KG1 (cell line): ENCODE measurements around the gene MRPS2.
"Not testable (repeated sequence)": the region's sequence is repeated elsewhere in the genome, so short reads cannot be mapped to it uniquely, and the experiment has no call there.

Source experiments
- DNase-seq: peaks from one replicate; lab custom pipeline; 2025; lab: John Stamatoyannopoulos, UW

The MRPS2 gene

DNA sequence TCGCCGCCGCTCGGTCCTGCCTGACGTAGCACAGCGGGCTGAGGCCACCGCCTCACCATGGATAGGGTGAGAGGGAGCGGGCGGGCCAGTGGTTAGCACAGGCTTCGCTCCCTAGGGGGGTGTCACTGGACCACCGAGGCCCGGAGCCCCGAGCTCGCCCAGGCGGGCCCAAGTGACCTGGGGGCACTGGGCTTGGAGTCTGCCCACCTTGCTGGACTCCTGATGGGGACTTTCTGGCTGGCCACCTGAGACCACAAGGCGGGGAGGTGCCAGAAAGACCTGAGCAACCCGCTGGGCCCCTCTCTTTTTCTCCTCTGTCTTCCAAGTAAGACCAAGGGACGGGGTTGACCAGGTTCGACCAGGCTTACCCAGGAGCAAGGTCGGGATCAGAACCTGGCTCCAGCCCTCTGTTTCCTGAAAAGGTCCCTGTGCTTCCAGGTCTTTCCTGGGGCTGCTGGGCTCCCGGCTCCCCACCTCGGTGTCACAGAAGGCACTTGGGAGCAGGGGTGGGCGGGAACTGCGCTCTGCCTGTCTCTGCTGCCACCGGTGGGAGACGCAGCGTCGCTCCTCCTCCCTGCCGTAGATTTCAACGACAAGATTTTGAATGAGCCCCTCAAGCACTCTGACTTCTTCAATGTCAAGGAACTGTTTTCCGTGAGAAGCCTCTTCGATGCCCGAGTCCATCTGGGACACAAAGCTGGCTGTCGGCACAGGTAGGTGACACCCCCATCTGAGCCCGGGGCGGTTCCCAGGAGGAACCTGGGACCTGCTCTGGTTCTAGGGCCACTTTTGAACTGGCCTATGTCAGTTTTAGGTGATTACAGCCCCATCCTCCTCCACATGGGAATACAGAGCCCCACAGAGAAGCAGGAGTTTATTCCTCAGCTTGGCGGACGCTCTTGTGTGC is 1.0 kb downstream of the MRPS2 start:
- no peak for DNase-seq

DNA sequence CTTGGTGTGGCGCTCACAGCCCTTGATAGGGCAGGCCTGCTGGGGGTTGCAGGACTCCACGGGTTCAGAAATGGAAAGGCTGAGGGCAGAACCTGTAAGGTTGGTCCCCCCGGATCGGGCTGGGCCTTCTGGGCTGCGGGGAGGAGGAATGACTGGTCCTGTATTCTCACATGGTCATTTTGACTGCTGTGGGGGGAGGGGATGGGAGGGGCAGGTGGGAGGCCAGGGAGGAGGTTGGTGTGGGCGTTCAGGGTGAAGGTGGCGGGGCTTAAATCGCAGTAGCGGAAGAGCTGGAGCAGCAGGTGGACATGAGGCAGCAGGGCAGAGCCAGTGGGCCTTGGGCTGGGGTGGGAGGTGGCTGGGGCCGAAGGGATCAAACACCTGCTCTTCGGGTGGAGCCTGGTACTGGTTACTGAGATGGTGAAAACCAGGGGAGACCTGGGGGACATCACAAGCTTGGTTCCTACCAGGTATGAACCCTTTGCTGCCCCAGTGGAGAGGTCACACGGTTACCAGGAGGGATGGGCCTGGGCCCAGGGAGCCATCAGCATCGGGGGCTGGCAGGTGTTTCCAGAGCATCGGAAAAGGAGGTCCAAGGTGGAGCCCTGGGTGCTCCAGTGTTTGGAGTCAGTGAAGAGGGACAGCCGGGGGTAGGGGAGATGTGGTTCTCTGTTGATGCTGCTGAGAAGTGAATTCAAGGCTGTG is 1.8 kb downstream of the MRPS2 start:
- DNase-seq: no peak

DNA sequence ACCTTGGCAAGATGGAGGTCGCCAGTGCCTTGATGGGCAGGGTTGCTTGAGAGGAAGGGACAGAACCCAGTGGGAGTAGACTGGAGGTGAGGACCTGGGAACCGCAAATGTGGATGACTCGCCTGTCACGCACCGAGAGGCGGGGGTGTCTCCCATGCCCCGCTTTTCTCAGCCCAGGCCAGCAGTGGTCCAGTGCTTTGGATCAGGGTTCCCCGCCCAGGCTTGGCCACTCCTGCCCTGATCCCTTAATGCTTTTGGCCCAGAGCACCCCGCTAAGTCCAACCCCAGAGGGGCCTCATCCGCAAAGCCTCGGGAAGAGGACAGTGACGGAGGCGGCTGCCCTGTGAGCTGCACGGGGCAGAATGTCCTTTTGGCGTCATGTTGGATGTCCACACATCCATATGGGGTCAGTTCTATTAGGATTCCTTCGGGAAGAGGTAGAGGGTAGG is 2.4 kb downstream of the MRPS2 start:
- DNase-seq: no peak

DNA sequence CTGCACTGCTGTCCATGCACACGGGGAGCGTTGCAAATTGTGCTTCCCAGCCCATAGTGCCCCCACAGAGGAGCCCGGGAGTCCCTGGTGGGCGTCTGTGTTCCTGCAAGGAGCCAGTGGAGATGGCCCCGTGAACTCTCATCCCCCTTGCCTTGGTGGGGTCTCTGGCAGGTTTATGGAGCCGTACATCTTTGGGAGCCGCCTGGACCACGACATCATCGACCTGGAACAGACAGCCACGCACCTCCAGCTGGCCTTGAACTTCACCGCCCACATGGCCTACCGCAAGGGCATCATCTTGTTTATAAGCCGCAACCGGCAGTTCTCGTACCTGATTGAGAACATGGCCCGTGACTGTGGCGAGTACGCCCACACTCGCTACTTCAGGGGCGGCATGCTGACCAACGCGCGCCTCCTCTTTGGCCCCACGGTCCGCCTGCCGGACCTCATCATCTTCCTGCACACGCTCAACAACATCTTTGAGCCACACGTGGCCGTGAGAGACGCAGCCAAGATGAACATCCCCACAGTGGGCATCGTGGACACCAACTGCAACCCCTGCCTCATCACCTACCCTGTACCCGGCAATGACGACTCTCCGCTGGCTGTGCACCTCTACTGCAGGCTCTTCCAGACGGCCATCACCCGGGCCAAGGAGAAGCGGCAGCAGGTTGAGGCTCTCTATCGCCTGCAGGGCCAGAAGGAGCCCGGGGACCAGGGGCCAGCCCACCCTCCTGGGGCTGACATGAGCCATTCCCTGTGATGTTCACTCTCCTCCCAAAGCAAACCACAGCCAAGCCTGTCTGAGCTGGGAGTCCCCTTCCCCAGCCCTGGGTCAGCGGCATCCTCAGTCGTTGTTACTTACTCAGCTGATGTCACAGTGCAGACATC is 3.1 kb downstream of the MRPS2 start:
- DNase-seq: no peak

DNA sequence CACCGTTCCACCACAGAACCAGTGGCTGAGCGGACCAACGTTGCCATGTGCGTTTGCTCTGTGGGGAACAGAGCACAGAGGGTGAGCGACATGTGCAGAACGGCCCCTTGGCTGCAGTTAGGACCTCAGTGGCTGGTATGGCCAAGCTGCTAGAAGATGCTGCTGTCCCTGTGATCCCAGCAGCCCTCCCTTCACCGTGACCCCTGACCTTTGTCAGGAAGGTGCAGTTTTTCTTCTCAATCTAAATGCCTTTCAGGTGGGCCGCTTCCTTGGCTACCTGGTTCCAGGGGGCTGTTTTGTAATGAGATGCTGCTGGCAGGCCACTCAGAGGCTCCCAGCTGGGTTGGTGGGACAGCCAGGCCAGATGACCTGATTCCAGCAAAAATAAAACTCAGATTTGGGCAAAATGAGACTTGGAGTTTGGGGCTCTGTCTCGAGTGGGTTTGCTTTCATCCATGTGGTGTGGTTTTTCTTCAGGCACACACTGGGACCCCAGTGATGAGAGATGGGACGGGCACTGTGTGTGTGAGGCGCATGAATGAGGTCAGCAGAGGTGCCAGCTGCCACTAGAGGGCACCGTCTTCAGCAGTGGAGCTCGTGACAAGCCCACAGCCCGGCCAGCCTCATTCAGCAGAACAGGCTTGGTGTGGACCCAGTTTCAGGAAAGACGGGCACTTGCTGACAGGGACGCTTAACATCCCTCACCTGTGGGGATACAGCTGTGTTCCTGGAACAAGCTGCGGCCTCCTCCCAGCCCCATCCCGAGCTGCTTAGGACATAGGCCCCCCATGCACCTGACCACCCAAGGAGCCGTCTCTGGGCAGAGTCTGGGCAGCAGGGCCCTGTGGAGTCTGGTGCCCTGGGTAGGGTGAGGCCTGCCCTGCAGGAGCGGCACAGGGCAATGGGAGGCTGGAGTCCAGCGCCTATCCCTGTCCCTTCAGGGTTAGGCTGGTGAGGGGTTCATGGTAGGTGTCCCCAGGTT is 4.1 kb downstream of the MRPS2 start:
- DNase-seq: no peak

DNA sequence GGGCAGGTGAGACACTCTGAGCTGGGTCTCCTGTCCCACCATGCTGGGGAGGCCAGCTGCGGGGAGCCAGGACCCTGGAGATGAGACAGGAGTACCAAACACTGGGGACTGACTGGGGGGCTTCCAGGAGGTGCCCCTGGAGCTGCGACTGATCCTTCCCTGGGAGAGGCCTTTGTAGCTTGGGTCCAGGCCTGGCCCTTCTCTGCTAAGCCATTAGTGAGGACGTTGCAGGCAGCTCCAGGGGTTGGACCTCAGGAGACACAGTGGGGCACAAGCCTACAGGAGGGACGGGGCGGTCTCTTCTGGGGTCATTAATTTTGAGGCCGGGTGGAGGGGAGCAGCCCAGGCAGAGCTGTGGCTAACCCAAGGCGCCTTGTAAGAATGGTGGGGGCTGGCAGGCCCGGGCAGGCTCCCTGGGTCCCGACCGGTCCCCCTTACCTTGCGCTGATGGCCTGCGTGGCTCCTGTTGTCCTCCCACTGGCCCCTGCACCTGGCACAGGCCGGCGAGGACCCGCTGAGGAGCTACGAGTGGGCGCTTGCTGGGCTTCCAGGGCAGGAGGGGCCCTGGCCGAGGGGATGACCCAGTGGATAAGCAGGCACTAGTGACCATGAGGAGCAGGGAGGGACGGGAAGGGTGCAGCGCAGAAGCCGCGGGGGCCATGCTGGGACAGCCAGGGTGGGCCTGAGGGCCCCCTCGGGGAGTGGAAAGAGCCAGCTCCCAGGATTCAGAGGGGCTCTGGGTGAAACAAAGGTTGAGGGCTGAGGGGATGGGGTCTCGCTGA is 5.1 kb downstream of the MRPS2 start:
- DNase-seq: no peak

DNA sequence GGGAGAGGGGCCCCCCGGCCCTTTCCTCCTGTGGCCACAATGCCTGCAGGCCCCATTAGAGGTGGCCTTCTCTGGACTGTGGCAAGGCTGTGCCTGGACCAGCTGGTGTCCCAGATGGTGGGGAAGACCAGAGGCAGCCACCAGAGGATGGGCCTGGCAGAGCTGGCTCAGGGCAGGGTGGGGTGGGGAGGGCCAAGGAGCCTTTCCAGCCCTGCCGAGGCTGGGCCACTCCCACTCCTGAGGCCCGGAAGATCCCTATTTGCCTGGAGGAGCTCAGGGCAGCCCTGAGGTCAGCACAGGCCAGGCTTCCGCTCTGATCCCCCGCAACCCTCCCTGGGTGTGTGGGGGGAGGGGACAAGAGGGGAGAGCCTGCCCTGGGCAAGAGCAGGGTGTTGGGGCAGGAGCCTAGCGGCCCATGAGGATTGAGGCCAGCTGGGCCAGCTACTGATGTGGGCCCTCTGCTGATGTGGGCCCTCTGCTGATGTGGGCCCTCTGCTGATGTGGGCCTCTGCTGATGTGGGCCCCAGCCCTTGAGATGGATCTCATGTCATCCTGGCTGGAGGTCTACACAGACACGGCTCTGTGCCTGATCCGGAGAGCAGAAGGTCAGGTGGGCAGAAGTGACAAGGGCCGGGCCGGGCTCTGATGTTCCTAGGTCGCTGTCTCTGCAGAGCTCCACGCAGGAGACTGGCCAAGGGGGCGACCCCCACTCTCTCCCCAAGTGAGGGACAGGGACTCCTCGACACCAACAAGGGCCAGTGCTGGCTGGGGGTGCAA is 6.0 kb downstream of the MRPS2 start:
- DNase-seq: no peak

DNA sequence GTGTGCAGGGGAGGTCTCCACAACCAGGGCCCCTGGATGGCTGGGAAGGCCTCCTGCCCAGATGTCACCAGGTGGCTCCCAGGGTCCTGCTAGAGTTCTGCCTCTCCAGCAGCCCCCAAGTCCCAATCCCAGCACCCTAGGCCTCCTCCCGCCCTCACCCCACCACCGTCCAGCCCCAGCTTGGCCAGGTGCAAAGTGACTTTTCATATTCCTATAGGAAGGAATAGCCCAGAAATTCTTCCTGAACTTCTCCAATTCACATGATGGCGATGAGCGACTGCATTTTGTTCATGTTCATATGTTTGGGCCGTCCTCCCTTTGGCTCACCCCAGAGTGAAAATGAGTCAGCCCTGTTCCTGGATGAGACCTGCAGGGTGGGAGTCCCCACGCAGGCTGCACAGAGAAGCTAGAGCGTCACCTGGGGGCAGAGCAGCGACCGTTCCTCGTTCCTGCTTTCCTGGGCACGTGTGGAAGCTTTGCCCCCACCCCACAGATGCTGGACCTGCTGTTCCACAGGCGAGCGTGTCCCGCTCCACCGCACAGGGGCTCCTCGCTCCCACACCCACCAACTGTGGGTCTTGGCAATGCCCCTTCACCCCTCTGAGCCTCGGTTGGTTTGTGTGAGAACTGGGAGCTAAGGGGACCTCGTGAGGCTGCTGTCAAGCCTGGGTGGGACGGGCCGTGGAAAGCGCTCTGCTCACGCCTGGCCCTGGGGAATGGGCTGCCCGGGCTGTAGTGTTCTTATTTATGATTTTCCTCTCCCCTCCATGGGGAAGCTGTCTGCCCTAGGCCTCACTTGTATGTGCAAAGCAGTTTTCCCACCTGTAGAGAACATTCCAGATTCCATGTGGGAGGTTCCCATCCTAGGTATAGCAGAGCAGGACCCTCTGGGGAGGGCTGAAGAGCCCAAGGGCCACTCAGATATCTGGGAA is 6.9 kb downstream of the MRPS2 start:
- DNase-seq: no peak

DNA sequence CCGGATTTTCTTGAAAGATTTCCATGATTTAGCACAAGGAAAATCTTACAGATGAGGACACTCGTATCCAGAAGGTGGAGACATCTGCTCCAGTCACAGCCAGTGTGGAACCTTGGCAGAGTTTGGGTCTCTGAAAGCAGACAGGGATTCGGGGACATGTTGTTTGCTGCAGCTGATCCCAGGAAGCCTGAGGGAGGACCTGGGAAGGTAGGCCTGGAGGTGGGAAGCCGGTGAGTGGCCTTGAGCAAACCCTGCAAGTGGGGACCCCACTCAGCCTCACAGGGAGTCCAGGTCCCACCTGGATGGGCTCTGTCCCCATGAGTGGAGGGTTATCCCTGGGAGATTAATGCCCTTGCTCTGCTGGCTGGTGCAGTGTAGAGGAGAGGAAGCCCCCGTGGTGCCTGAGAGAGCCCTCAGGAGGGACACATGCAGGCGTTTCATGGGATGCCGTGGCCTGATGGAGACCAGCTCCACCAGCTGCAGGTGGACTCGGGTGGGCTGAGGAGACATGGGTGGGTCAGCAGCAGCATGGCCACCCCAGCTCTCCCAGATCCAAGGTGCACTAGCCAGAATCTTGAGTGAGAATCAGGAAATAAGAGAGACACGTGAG is 7.8 kb downstream of the MRPS2 start:
- no peak for DNase-seq

DNA sequence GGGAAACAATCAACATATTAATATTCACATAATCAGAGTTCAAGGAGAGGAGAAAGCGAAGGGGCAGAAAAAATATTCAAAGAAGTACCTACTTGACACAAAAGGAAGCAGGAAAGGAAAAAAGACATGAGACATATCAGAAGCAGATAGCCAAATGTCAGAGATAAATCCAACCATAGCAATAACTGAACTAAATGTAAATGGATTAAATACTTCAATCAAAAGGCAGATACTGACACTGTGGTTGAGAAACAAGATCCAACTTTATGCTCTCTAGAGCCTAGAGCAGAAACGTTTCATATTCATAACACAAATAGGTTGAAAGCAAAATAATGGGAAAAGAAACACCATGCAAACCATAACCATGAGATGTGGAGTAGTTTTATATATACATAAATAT is 9.0 kb downstream of the MRPS2 start:
- no peak for DNase-seq

DNA sequence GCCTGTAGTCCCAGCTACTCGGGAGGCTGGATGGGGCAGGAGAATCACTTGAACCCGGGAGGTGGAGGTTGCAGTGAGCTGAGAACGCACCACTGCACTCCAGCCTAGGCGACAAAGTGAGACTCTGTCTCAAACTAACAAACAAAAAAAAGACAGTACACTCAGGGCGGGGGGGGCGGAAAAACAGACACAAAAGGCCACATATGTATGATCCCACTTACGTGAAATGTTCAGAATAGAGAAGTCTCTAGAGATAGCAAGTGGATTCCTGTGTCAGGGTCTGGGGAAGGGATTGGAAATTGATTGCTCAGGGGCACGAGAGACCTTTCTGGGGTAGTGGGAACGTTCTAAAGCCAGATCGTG is 11.7 kb downstream of the MRPS2 start:
- no peak for DNase-seq

DNA sequence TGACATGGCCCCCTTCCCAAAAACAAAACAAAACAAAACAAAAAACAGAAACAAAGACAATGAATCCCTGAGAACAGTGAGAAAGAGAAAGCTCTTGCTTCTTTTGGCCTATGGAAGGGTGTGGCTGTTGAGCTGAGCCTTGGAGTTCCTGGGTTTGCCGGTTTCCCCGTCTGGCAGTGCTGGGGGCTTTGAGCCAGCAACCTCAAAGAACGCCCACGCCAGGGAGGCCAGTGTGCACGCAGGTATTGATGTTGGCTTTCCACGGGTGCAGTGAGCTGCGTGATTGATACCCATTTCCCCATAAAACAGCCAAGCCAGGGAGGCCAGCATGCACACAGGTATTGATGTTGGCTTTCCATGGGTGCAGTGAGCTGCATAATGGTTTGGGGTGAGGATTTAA is 12.4 kb downstream of the MRPS2 start:
- no peak for DNase-seq

DNA sequence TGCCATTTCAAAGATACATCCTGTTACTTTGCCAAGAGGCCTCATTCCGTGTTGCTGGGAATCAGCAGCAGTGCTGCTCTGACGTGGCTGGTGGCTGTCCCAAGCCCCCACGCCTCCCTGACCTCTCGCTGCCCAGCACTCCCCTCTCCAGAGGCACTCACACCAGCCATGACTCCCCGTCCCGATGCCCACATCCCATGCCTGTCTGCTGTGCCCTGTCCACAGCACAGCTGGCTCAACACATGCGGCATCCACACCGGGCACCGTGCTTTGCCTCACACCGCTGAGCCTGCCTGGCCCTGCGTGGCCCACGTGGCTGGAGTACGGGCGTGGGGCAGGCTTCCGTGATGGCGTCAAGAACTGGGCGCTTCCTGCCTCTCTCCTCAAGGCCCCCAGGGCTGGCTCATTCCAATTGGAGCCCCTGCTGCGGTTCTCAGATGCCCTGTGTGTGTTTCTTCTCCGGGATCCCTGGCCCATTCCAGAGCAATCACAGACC is 12.9 kb downstream of the MRPS2 start:
- DNase-seq: no peak

DNA sequence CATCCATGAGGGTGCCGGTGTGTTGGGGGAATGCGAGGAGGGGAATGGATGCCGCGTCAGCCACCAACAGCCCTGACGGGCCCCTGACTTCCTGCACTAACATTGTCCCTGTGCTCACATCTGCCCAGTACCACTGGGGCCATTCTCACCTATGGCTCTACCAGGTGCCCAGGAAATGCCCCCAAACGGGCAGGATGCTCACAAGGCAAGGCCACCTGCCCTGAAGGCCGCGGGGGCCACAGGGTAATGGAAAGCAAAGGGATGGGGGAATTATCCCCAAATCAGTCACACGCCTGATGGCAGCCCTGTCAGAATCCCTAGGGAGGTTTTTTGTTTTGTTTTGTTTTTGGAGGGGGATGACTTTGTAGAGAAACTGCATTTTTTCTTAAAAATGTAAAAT is 13.4 kb downstream of the MRPS2 start:
- not testable (repeated sequence) for DNase-seq

DNA sequence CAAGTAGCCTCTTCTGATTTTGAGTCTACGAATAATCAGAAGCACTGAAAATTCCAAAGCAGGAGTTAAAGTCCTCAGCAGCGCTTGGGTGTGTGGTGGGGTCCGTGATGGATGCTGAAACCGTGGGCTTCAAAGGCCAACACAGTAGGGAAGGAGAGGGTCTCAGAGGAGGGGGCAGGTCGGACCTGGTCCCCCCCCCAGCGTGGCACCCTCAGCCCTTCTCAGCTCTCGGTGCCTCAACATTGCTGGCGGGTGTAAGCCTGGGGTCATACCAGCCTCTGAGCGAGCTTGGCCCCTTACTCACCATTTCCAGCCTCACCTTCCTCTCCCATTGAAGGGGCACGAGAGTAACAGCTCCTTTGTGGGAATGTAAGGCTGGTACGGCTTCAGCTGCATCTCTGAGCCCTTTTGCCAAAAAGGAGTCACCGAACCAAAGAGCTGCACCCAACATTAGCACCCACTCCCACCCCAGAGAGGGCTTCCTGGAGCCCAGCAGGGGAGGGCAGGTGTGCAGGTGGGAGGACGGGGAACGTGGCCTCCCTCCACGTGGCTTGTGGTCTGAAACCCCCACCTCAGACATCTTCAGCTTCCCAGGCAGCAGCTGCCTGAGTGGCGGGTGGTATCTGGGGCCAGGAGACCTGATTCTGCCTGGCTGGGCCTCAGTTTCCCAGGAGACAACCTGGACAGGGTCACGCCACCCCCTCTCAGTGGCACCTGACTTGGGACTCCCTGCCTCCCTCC is 14.0 kb downstream of the MRPS2 start:
- no peak for DNase-seq

DNA sequence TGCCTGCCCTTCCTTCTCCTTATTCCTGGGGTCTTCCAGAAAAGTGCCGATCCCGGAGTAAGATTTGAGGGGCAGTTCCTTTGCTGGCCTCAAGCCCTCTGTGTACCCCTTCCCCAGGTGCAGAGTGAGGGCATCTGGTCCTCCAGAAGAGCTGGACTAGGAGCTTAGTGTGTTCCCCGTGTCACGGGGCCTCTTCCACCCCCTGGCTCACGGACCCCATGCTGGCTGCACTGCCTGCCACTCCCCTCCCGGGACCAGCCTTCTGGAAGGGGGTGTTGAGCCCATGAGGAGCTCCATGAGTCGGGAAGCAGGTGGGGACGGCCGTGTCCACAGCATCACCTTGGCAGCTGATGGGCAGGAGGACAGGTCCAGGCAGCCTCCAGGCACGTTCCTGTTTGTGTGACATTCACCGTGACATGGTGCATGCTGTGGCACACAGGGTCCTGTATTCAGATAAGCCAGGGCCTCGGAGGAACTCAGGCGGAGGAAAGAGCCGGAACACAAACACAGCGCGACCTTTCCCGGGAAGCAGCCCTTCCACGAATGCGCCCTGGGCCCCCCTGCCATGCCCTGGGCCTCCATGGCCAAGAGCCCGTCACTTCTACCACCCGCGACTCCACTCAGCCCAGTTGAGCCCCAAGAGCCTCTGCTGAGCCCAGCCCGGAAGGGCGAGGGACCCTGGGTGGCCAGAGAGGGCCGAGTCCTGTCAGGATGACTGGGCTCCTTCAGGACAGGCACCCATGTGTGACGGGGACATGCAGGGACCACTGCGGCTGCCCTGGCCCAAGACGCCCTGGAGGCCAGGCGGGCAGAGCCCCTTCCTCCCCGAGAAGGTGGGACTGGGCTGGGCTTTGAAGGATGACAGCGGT is 14.8 kb downstream of the MRPS2 start:
- DNase-seq: no peak
